Measurements from ENCODE around the gene GATM. TPM values are rescaled to one million over a fixed set of nuclear protein-coding genes. Genes with fewer than 3 reads are reported as not detected.

GATM gene
- total RNA-seq, 2 experiments from 2014 or later, result 0.55 to 0.70 TPM

- Mint-ChIP-seq H3K27ac (no peak overlapping the region), H3K27me3 (peaks cover 60% of the 10 kb centered on the region), H3K4me3 (peak overlapping the region; percentile 81), H3K4me1 (ENCODE audit: low read depth) (peaks cover 29% of the 10 kb centered on the region), H3K9me3 (no peaks in the 10 kb centered on the region), H3K36me3 (ENCODE audit: low read depth) (no peaks in the 10 kb centered on the region)
- no peak for TF ChIP-seq CTCF (IDR thresholded peaks at IDR 0.05)
- H3K9me3 ChIP-seq (ENCODE audit: control insufficient read depth in 1 of 2, insufficient read depth in 1 of 2, low read length in 2 of 2), result peaks cover 0 to 7% of the 10 kb centered on the region in 2 experiments
- CTCF ChIA-PET, result interaction anchor here (1.3 kb wide), 1 partner anchor 10 kb away, joined by 4 read pairs; no protein-coding TSS in a partner anchor
- no peaks in the 10 kb centered on the region for H3K36me3 ChIP-seq (ENCODE audit: insufficient read depth, low read length)
- H3K27me3 ChIP-seq (ENCODE audit: control insufficient read depth in 1 of 2, insufficient read depth in 2 of 2, low read length in 2 of 2), result peaks cover 36 to 75% of the 10 kb centered on the region in 2 experiments
- intact Hi-C loops (cut with DNase I, micrococcal nuclease), result no loop called here
- DNase-seq, result no peak
- H3K4me1 ChIP-seq (ENCODE audit: insufficient read depth, low read length), result peaks cover 16% of the 10 kb centered on the region
- POLR2A ChIA-PET, result interaction anchor here (0.9 to 1.9 kb wide), 3 partner anchors 25 to 210 kb away, joined by 3 to 9 read pairs (median 3); a partner anchor contains a TSS
- no peak for ATAC-seq (ENCODE audit: poor library complexity)
- H3K4me3 ChIP-seq (ENCODE audit: low read length), result peak overlapping the region; percentile 47
- H3K27ac ChIP-seq (ENCODE audit: low read depth in 1 of 2, low read length in 2 of 2), result no peak overlapping the region
Observed at GRCh38 chr15:45377609-45378148, 665 bp downstream of the GATM start.

- Mint-ChIP-seq H3K9me3 (no peaks in the 10 kb centered on the region), H3K27ac (no peak overlapping the region), H3K27me3 (peaks cover 60% of the 10 kb centered on the region), H3K36me3 (ENCODE audit: low read depth) (no peaks in the 10 kb centered on the region), H3K4me1 (ENCODE audit: low read depth) (peaks cover 29% of the 10 kb centered on the region), H3K4me3 (peak overlapping the region; percentile 81)
- peaks cover 36 to 80% of the 10 kb centered on the region in 2 experiments for H3K27me3 ChIP-seq (ENCODE audit: control insufficient read depth in 1 of 2, insufficient read depth in 2 of 2, low read length in 2 of 2)
- ATAC-seq (ENCODE audit: poor library complexity), result no peak
- no peak for TF ChIP-seq CTCF (IDR thresholded peaks at IDR 0.05)
- no peak overlapping the region for H3K4me3 ChIP-seq (ENCODE audit: low read length)
- intact Hi-C loops (cut with DNase I, micrococcal nuclease), result no loop called here
- H3K9me3 ChIP-seq (ENCODE audit: control insufficient read depth in 1 of 2, insufficient read depth in 1 of 2, low read length in 2 of 2), result peaks cover 0 to 7% of the 10 kb centered on the region in 2 experiments
- H3K27ac ChIP-seq (ENCODE audit: low read depth in 1 of 2, low read length in 2 of 2), result no peak overlapping the region
- H3K4me1 ChIP-seq (ENCODE audit: insufficient read depth, low read length), result peaks cover 16% of the 10 kb centered on the region
- no peaks in the 10 kb centered on the region for H3K36me3 ChIP-seq (ENCODE audit: insufficient read depth, low read length)
- ChIA-PET POLR2A (interaction anchor here (0.9 to 1.9 kb wide), 3 partner anchors 25 to 210 kb away, joined by 3 to 9 read pairs (median 3); a partner anchor contains a TSS), CTCF (interaction anchor here (1.3 kb wide), 1 partner anchor 10 kb away, joined by 4 read pairs; no protein-coding TSS in a partner anchor)
- no peak for DNase-seq
Observed at GRCh38 chr15:45376967-45377608, 1.3 kb downstream of the GATM start.

DNA sequence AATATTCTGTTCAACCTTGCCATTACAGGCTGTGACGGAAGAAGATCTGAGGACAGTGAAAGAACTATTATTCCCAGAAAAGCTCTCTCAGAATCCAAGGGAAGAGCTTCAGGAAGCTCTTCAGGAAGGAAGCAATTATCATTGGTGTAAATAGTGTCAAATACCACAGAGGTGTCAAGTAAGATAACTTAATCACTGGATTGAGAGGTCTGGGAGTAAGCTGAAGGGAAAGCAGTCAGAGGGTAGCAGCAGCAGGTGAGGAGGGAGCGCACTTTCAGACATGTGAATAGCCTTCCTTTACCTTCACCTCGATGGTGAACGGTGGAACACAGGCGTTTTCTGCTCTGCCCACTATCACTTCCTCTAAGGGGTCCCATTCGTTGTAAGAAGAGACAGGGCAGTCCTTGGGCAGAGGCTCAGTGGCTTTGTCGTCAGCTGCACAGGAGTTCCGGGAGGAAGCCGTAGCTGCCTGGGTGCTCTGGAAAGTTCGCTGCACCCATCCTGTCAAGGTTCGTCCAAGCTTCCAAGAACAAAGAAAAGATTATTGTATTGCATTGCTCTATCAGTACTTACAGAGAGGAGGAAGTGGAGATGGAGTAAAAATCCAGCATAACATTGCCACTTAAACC is 1.9 kb downstream of the GATM start:
- ChIA-PET CTCF (interaction anchor here (1.3 kb wide), 1 partner anchor 9 kb away, joined by 4 read pairs; no protein-coding TSS in a partner anchor), POLR2A (interaction anchor here (1.9 kb wide), 1 partner anchor 26 kb away, joined by 9 read pairs; a partner anchor contains a TSS)
- no peak for TF ChIP-seq CTCF (IDR thresholded peaks at IDR 0.05)
- Mint-ChIP-seq H3K9me3 (no peaks in the 10 kb centered on the region), H3K4me3 (peak overlapping the region; percentile 35), H3K27ac (no peak overlapping the region), H3K36me3 (ENCODE audit: low read depth) (no peaks in the 10 kb centered on the region), H3K4me1 (ENCODE audit: low read depth) (peaks cover 29% of the 10 kb centered on the region), H3K27me3 (peaks cover 62% of the 10 kb centered on the region)
- Histone ChIP-seq H3K4me1 (ENCODE audit: insufficient read depth, low read length) (peaks cover 16% of the 10 kb centered on the region), H3K27me3 (ENCODE audit: control insufficient read depth in 1 of 2, insufficient read depth in 2 of 2, low read length in 2 of 2) (peaks cover 36 to 74% of the 10 kb centered on the region in 2 experiments), H3K36me3 (ENCODE audit: insufficient read depth, low read length) (no peaks in the 10 kb centered on the region), H3K27ac (ENCODE audit: low read depth in 1 of 2, low read length in 2 of 2) (no peak overlapping the region), H3K4me3 (ENCODE audit: low read length) (no peak overlapping the region), H3K9me3 (ENCODE audit: control insufficient read depth in 1 of 2, insufficient read depth in 1 of 2, low read length in 2 of 2) (peaks cover 0 to 7% of the 10 kb centered on the region in 2 experiments)
- no peak for ATAC-seq (ENCODE audit: poor library complexity)
- no peak for DNase-seq
- intact Hi-C loops (cut with DNase I, micrococcal nuclease), result no loop called here
